SJCRH30 (cell line): Measurements from ENCODE around the gene GIT1. TPM values are rescaled to one million over a fixed set of nuclear protein-coding genes. Genes with fewer than 3 reads are reported as not detected.
"Not testable (repeated sequence)": the region's sequence is repeated elsewhere in the genome, so short reads cannot be mapped to it uniquely, and the experiment has no call there.

ENCODE experiments used
- DNase-seq, 2 experiments: peaks; one replicate each; pipeline ENCODE4 v3.0.0-alpha.2; 2015 to 2020
- H3K27ac ChIP-seq: fragments of 250-450 bp; sonication (Bioruptor Pico); 2 replicates; pipeline ENCODE4 v1.5.1; 2020; ENCODE audit warnings: mild to moderate bottlenecking, moderate library complexity
- H3K27me3 ChIP-seq: fragments of 250-450 bp; sonication (Bioruptor Pico); 2 replicates; pipeline ENCODE4 v1.5.1; 2020; ENCODE audit warnings: mild to moderate bottlenecking, moderate library complexity
- H3K36me3 ChIP-seq: fragments of 250-450 bp; sonication (Bioruptor Pico); 2 replicates; pipeline ENCODE4 v1.5.1; 2020; ENCODE audit warnings: mild to moderate bottlenecking, moderate library complexity
- H3K4me1 ChIP-seq: fragments of 250-450 bp; sonication (Bioruptor Pico); 2 replicates; pipeline ENCODE4 v1.5.1; 2020; ENCODE audit warnings: mild to moderate bottlenecking, moderate library complexity
- H3K4me3 ChIP-seq: fragments of 250-450 bp; sonication (Bioruptor Pico); 2 replicates; pipeline ENCODE4 v1.5.1; 2020; ENCODE audit warnings: mild to moderate bottlenecking, moderate library complexity
- H3K9me3 ChIP-seq: fragments of 250-450 bp; sonication (Bioruptor Pico); replicated peaks from 2 replicates; pipeline ENCODE4 v1.5.1; 2020; ENCODE audit warnings: mild to moderate bottlenecking, moderate library complexity
- total RNA-seq: library from RNA; depleted of rRNA; stranded (reverse); fragments of >200 nt; shearing (Covaris generic); gene quantifications from 2 replicates; pipeline ENCODE4 v1.2.3, GENCODE V29; 2014

The GIT1 gene
- total RNA-seq, 1 experiment from 2014 or later, result 42.6 TPM

DNA sequence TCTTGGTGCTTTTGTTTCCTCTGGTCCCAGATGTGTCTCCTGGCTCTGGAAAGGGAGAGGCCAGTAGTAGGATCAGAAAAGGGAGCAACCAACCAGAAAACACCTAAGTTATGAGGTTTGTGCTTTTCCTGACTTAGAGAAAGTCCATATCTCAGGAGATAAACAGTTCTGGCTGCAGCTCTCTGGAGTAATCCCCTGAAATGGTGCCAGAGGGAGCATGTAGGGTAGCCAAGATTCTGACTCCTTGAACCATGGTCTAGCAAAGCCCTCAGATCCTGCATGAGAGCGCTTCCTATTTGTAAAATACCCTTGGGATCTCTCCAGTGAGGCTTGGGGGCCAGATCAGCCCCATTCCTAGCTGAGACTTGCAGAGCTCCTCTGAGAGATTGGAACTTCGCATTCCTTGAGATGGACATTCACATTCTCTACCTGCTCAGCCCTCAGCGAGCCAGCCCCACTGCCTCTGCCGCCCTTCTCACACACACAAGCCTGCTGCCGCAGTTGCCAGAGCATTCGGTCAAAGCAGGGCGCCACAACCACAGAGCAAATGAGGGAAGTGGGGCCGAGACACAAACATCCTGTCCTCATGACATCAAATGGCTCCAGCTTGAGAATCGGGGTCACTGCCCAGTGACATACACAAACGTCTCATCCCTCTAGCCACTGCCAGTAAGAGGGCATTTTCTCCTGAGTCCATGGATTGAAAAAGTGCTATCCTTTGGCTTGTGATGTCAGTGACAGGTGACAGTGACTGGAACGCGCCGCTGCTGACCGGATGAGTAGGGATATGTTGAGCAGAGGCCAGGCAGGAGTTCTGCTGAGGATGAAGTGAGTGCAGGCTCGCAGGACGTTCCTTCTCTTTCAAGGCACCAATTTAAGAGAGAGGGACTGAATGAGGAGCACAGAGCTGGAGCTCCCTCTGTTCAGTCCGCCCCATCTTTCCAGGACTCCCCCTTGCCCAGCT lies 27.6 kb downstream of the GIT1 start:
- no peak for DNase-seq

DNA sequence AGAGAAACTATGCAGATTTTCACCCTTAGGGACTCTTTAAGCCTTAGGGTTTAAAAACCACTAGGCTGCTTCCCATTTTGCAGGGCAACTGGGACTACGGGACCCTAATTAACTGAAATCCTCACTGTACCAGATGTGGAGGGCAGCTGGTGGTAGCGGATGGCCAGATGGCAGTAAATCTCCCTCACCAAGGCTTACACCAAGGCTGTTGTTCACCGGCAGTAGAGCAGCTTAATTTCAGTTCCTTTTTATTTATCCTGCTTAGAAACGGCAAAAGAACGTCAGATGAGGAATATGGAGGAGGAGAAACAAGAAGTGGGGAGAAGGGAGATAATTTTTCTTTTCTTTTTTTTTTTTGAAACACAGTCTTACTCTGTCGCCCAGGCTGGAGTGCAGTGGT lies 29.1 kb downstream of the GIT1 start:
- Histone ChIP-seq H3K27ac (no peak overlapping the region), H3K4me1 (peaks cover 11% of the 10 kb centered on the region), H3K27me3 (no peaks in the 10 kb centered on the region), H3K9me3 (no peaks in the 10 kb centered on the region), H3K4me3 (no peak overlapping the region), H3K36me3 (no peaks in the 10 kb centered on the region)
- peak in 1 of 2 experiments; percentile 55 for DNase-seq

More for the DNA sequence above, 27.6 kb downstream of the GIT1 start:
- H3K36me3 ChIP-seq, result no peaks in the 10 kb centered on the region
- H3K9me3 ChIP-seq, result no peaks in the 10 kb centered on the region
- no peak overlapping the region for H3K27ac ChIP-seq
- H3K27me3 ChIP-seq, result no peaks in the 10 kb centered on the region
- H3K4me3 ChIP-seq, result no peak overlapping the region
- peaks cover 11% of the 10 kb centered on the region for H3K4me1 ChIP-seq

DNA sequence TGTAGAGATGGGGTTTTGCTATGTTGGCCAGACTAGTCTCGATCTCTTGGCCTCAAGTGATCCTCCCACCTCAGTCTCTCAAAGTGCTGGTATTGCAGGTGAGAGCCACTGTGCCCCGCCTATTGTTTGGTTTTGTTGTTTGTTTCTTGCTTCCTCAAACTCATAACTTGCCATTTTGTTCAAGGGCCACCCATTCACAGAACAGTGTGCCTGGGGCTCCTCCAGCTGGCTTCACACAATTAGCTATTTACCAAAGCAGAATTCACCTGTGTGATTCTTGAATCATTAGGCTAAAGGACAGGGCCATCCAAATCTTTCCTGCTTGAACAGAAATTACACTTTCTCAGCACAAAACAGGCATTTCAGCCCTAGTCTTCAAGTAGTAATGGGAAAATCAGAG lies 29.8 kb downstream of the GIT1 start:
- Histone ChIP-seq H3K27me3 (no peaks in the 10 kb centered on the region), H3K4me1 (peaks cover 8% of the 10 kb centered on the region), H3K4me3 (no peak overlapping the region), H3K9me3 (no peaks in the 10 kb centered on the region), H3K27ac (no peak overlapping the region), H3K36me3 (no peaks in the 10 kb centered on the region)
- DNase-seq, result no peak

DNA sequence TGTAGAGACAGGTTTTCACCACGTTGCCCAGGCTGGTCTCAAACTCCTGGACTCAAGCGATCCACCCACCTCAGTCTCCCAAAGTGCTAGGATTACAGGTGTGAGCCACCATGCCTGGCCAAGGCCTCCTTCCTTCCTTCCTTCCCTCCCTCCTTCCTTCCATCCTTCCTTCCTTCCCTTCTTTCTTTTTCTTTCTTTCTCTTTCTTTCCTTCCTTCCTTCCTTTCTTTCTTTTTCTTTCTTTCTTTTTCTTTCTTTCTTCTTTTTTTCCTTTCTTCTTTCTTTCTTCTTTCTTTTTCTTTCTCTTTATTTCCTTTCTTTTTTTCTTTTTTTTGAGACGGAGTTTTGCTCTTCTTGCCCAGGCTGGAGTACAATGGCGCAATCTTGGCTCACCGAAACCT lies 31.3 kb downstream of the GIT1 start:
- not testable (repeated sequence) for H3K4me1 ChIP-seq, DNase-seq, H3K36me3 ChIP-seq, H3K9me3 ChIP-seq, H3K27me3 ChIP-seq, H3K4me3 ChIP-seq, H3K27ac ChIP-seq

DNA sequence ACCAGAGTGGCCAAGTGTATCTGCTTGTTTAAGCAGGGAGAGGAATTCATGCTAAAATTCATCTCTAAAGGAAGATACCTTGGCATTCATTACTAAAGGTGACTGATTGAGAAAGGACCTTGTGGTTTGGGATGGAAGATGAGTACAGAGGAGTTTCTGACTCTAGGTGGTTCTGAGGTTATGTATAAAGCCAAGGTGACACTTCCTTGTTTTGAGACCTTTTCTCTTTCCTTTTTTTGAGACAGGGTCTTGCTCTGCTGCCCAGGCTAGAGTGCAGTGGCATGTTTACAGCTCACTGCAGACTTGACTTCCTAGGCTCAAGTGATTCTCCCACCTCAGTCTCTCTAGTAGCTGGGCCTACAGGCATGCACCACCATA lies 31.7 kb downstream of the GIT1 start:
- no peak overlapping the region for H3K27ac ChIP-seq

DNA sequence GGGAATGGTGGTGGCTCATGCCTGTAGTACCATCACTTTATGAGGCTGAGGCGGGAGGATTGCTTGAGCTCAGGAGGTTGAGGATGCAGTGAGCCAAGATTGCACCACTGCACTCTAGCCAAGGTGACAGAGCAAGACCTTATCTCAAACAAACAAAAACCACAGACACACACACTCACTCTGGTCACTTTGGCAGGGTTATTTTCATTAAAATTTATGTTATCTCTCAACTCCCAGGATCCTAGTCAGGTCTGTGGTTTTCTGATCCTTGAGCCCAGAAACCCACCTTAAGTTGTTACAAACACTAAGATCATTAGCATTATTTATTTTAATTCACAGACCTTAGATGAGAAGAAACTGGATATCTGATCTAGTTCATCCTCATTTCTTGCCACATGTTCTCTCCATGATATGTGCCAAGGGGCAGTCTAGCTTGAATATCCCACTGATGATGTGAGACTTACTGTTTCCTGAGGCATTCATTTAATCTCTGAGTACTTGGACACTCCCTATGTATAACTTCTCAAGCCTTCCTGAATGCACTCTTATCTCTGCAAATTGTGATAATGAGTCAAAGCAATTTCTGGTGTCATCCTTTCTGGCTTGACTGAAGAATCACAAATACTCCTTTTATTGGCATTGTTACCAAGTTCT lies 32.2 kb downstream of the GIT1 start:
- no peaks in the 10 kb centered on the region for H3K27me3 ChIP-seq
- H3K4me1 ChIP-seq, result no peaks in the 10 kb centered on the region
- H3K27ac ChIP-seq, result no peak overlapping the region
- no peak overlapping the region for H3K4me3 ChIP-seq
- no peak for DNase-seq
- no peaks in the 10 kb centered on the region for H3K36me3 ChIP-seq
- H3K9me3 ChIP-seq, result no peaks in the 10 kb centered on the region

More for the DNA sequence above, 31.7 kb downstream of the GIT1 start:
- no peak for DNase-seq
- no peaks in the 10 kb centered on the region for H3K36me3 ChIP-seq
- H3K9me3 ChIP-seq, result no peaks in the 10 kb centered on the region
- H3K4me3 ChIP-seq, result no peak overlapping the region
- H3K27me3 ChIP-seq, result no peaks in the 10 kb centered on the region
- H3K4me1 ChIP-seq, result no peaks in the 10 kb centered on the region

DNA sequence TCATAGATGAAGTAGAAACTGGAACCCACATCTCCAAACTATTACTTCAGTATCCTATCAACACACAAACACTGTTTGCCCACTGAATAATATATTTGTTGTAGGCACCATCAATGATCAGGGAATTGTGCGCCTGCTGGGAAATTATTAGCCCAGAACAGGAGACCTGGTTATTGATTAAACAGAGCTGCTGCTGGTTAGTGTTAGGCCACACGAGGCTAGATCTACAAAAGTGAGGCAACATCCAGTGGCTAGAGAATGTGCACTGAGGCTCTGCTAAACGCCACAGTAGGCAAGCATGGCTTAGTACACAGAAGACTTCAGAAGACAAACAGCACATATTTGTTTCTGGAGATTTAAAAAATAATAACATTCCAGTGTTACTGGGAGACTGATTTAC lies 33.6 kb downstream of the GIT1 start:
- no peaks in the 10 kb centered on the region for H3K36me3 ChIP-seq
- no peak for DNase-seq
- no peaks in the 10 kb centered on the region; the same call in 1 of the 2 replicates for H3K4me1 ChIP-seq
- no peaks in the 10 kb centered on the region for H3K9me3 ChIP-seq
- H3K27me3 ChIP-seq, result no peaks in the 10 kb centered on the region
- H3K27ac ChIP-seq, result no peak overlapping the region
- H3K4me3 ChIP-seq, result no peak overlapping the region

DNA sequence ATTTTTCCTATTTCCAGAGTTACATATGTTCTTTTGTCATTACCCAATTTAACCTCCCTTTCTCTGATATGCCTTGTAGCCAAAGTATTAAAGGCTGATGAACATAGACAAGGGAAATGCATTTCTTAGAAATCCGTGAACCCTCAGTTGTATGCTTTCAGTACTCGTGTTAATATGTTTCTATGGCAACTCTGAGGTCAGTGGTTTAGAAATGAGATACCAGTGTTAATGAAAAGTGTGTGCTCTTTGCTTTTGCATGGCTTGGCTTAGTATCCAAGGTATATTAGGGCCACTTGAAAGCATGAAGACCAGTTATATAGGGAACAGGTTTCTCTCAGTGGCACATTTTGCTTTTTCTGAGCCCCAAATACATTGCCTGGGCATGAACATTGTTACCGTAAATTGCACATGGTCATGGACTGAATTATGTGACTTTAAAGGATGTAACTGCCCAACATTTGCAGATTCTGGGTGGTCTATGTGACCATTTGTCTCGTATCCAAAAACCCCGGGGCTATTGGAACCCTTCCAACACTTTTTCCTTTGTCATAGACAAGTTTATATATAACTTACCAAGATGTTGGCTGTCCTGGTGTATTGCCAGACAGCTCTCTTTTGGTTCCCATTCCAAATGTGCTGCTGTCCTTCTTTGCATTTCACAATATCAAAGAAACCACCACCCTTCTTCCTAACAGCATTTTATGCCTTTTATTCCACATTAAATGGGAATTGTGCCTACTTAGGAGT lies 40.1 kb downstream of the GIT1 start:
- no peaks in the 10 kb centered on the region for H3K9me3 ChIP-seq
- H3K4me1 ChIP-seq, result peaks cover 29% of the 10 kb centered on the region
- H3K27ac ChIP-seq, result peak overlapping the region; percentile 53
- no peaks in the 10 kb centered on the region for H3K36me3 ChIP-seq
- no peaks in the 10 kb centered on the region for H3K27me3 ChIP-seq
- DNase-seq, result peak; percentile 96 to 99
- no peak overlapping the region for H3K4me3 ChIP-seq

DNA sequence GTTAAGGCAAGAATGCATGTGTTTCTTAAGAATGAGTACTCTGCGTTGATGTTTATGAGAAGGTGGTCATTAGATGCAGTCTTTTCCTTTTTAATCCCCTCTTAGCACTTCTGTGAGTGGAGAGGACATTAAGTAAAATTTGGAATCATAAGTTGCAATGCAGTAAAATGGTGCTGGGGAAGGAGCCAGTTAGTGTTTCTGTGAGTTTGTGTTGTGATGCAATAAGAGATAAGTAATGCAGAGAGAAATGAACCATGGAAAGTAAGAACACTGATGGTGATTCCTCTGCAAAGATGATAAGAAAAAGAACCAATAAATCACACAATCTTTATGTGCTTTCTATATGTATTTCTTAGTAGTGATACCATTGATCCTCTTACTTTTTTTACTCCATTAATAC lies 42.6 kb downstream of the GIT1 start:
- Histone ChIP-seq H3K36me3 (peaks cover 24% of the 10 kb centered on the region), H3K27ac (no peak overlapping the region), H3K4me1 (peaks cover 29% of the 10 kb centered on the region), H3K9me3 (no peaks in the 10 kb centered on the region), H3K4me3 (no peak overlapping the region), H3K27me3 (no peaks in the 10 kb centered on the region)
- DNase-seq, result no peak

DNA sequence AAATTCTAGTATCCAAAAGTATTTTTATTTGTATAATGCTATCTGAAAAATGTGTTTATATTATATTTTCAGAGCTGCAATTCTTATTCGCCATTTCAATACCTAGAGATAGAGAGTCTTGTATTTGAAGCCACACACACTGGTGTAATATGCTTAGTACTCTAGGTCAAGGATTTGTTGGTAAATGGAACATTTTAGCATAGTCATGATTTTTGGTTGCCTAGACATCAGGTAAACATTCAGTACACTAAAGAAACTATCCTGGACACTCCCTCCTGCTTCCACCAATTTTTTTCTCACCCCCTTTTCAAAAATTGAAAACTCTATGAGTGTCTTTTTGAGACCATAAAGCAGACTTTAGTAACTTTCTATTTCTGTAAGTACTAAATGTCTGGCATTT lies 43.4 kb downstream of the GIT1 start:
- Histone ChIP-seq H3K27me3 (no peaks in the 10 kb centered on the region), H3K36me3 (peaks cover 31% of the 10 kb centered on the region)

DNA sequence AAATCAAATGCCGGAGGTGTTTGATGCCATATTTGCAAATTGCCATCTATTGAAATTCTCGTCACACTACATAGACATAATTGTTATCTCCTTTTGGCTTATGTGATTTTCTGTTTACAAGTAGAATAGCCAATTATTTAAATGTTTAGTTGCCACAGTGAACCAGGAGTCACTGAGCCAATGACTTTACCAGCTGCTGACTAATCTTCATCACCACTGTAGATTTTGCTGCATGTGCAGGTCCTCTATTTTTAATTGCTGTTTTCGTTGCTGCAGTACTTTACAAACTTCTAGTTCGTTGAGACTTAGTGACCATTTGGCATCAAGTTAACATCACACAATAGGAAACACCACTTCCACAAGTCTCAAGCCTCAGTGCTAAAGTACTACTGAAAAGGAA lies 45.4 kb downstream of the GIT1 start:
- H3K9me3 ChIP-seq, result no peaks in the 10 kb centered on the region
- peaks cover 37% of the 10 kb centered on the region for H3K36me3 ChIP-seq
- DNase-seq, result no peak
- no peak overlapping the region for H3K4me3 ChIP-seq
- no peak overlapping the region for H3K27ac ChIP-seq
- H3K27me3 ChIP-seq, result no peaks in the 10 kb centered on the region
- peaks cover 14% of the 10 kb centered on the region for H3K4me1 ChIP-seq

More for the DNA sequence above, 43.4 kb downstream of the GIT1 start:
- Histone ChIP-seq H3K4me3 (no peak overlapping the region), H3K27ac (no peak overlapping the region), H3K4me1 (peaks cover 29% of the 10 kb centered on the region), H3K9me3 (no peaks in the 10 kb centered on the region)
- DNase-seq, result no peak

DNA sequence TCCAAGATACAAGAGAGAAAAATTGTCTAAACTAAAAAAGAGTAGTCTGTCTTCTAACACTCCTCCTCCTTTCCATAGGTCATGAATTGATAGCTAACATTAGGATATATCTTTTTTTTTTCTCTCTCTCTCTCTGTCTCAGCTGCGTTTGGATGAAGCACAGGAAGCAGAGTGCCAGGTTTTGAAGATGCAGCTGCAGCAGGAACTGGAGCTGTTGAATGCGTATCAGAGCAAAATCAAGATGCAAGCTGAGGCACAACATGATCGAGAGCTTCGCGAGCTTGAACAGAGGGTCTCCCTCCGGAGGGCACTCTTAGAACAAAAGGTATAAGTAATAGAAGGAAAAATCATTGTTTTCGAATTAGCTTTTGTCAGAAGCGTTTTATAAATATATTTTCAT lies 55.5 kb downstream of the GIT1 start:
- H3K36me3 ChIP-seq, result peaks cover 67% of the 10 kb centered on the region
- no peaks in the 10 kb centered on the region for H3K27me3 ChIP-seq

DNA sequence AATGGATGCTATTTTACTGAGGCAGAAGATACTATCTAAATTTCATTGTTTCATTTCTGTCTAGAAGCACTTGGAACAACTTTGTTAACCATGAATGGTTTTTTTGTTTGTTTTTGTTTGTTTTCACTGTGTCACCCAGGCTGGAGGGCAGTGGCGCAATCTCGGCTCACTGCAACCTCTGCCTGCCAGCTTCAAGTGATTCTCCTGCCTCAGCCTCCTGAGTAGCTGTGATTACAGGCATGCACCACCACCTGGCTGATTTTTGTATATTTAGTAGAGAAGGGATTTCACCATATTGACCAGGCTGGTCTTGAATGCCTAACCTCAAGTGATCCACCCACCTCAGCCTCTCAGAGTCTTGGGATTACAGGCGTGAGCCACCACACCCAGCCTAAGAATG lies 63.1 kb downstream of the GIT1 start:
- Histone ChIP-seq H3K9me3 (no peaks in the 10 kb centered on the region), H3K27me3 (no peaks in the 10 kb centered on the region), H3K4me3 (no peak overlapping the region), H3K36me3 (peaks cover 64% of the 10 kb centered on the region), H3K4me1 (no peaks in the 10 kb centered on the region), H3K27ac (no peak overlapping the region)
- no peak for DNase-seq

More for the DNA sequence above, 55.5 kb downstream of the GIT1 start:
- Histone ChIP-seq H3K4me3 (no peak overlapping the region), H3K4me1 (peaks cover 6% of the 10 kb centered on the region; the same call in 1 of the 2 replicates), H3K9me3 (no peaks in the 10 kb centered on the region), H3K27ac (no peak overlapping the region)
- DNase-seq, result no peak

DNA sequence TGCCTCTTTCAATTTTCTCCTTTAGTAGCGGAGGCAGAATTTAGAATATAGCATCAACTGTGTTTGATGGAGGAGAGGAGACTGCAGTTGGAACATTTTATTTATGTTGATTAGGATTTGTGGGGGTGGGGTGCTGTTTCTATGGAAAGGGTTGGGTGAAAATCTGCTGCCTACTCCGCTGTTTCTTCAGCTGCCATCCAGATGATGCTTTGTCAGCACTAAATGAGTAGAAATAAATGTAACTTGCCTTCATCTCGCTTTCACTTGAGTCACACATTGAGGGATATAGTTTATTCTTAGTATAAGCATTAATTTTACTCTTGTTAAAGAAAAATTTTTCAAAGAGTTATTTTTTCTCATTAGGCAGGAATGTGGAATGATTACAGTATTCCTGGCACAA lies 64.8 kb downstream of the GIT1 start:
- Histone ChIP-seq H3K27ac (no peak overlapping the region), H3K4me3 (no peak overlapping the region), H3K27me3 (no peaks in the 10 kb centered on the region), H3K4me1 (no peaks in the 10 kb centered on the region), H3K36me3 (peaks cover 64% of the 10 kb centered on the region), H3K9me3 (no peaks in the 10 kb centered on the region)
- DNase-seq, result no peak
